ENCODE data around the gene ARHGAP11B.
"Not testable (repeated sequence)": the region's sequence is repeated elsewhere in the genome, so short reads cannot be mapped to it uniquely, and the experiment has no call there.

The ARHGAP11B gene

DNA sequence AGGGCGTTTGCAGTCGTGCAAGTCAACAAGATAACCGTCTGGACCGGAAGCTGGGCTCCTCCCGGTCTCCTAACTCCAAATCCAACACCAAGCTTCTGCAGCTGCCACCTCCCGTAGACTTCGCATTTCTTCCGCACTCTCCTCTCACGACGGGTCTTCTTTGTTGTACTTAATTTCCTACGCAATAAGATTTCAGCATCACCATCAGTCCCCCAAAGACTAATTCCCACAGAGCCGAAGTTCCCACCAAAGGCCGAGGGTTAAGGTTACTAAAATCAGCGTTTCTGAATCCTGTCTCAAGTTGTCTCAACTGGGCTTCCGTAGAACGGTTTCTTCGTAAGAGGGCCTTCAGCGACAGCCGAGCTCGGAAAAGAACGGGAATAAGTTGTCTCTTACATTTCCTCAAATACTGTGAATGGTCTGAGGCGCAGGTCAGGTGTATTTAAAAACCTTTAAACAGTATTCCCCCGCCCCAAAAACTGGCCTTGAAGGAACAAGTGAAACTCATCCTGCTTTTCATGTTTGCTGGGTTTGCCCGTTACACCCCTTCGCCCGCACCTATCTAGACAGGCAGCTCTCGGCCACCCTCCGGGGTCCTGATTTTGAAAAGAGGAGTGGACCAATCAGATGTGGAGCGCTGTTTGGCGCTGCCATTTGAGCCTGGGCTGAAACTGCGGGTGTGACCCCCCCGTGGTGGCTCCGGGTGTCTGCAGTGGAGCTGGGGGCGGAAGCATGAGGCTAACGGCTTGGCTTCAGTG, at the start of gene ARHGAP11B:
Gene ARHGAP11B (plus strand): TSS at position 693 of the 758 bp plus-strand sequence.
- H3K4me3 ChIP-seq (replicated peaks; ENCODE audit: low read depth, low read length), result peak within 1 kb of the TSS; percentile 65
- DNase-seq (ENCODE audit: low read depth), result peak; percentile 97

- H3K4me3 ChIP-seq (replicated peaks; ENCODE audit: low read depth, low read length); DNase-seq (ENCODE audit: low read depth): not testable (repeated sequence)
Observed at GRCh38 chr15:30579394-30579970, 46.4 kb upstream of the ARHGAP11B start.

GRCh38 chr15:30580716-30581115, 45.2 kb upstream of the ARHGAP11B start:
- not testable (repeated sequence) for DNase-seq (ENCODE audit: low read depth); H3K4me3 ChIP-seq (replicated peaks; ENCODE audit: low read depth, low read length)

DNA sequence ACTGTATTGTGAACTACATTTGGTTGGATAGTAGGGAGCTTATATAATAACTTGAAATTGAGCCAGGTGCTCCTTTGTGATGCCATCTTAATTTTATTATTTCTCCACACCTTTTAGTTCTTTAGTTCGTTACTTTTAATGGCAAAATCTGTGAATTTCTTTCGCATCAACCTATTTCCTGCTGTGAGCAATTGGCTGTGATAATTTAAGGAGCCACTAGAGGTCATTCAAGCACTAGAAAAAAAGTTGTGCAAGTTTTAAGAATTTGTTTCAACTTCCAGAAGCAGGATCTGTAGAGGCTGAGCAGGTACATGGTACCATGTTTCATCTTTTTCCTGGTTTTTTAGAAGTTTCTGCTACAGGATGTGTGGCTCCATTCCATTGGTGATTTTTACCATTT, 27.0 kb upstream of the ARHGAP11B start:
- DNase-seq (ENCODE audit: low read depth); H3K4me3 ChIP-seq (replicated peaks; ENCODE audit: low read depth, low read length): not testable (repeated sequence)

DNA sequence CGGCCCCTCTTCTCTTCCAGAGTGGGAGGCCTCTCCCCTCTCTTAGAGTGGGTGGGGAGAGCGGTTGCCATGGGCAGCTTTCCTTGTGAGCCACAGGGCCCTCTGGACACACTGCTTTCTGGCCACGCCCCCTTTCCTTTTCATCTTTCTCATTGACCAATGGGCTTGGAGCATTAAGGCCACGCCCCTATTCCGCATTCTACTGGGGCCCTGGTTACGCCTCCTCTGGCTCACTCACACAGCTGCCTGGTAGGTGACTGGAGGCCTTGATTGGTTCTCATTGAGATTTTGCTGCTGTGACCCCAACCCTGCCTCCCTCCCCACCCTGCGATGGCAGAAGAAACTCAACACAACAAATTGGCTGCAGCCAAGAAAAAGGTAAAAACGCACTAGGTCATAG, 22.1 kb upstream of the ARHGAP11B start, which contains the start of gene GOLGA8H:
Gene GOLGA8H (plus strand): TSS at position 233 of the 400 bp plus-strand sequence. CDS start 98 bp downstream, at position 331.
- DNase-seq (ENCODE audit: low read depth); H3K4me3 ChIP-seq (replicated peaks; ENCODE audit: low read depth, low read length): not testable (repeated sequence)

GRCh38 chr15:30612271-30612670, 13.7 kb upstream of the ARHGAP11B start:
- not testable (repeated sequence) for DNase-seq (ENCODE audit: low read depth); H3K4me3 ChIP-seq (replicated peaks; ENCODE audit: low read depth, low read length)

DNA sequence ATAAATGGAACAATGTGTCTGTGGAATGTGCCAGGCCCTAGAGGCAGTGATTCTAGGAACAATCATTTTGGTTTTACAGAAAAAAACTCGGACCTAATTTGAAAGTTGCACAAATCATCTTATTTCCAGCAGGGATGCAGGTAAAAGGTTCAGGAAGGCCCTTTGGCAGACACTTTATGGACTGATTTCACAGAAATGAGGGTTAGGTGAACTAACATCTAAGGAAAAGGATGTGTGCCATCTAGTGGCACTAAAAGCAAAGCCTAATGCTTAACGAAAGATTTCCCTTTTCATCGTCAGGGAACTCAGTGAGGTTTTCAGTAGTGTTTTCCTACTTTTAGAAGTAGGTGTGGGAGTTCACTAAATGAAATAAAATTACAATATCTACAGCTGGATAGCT, 4.6 kb upstream of the ARHGAP11B start:
- H3K4me3 ChIP-seq (replicated peaks; ENCODE audit: low read depth, low read length), result not testable (repeated sequence)
- peak; percentile 14 for DNase-seq (ENCODE audit: low read depth)

GRCh38 chr15:30626194-30626565, 252 bp downstream of the ARHGAP11B start:
- DNase-seq (ENCODE audit: low read depth), result not testable (repeated sequence)
- H3K4me3 ChIP-seq (replicated peaks; ENCODE audit: low read depth, low read length), result peak overlapping the region; percentile 65

- not testable (repeated sequence) for DNase-seq (ENCODE audit: low read depth)
- H3K4me3 ChIP-seq (replicated peaks; ENCODE audit: low read depth, low read length), result peak overlapping the region; percentile 65
Observed at GRCh38 chr15:30626632-30627031, 704 bp downstream of the ARHGAP11B start.

DNA sequence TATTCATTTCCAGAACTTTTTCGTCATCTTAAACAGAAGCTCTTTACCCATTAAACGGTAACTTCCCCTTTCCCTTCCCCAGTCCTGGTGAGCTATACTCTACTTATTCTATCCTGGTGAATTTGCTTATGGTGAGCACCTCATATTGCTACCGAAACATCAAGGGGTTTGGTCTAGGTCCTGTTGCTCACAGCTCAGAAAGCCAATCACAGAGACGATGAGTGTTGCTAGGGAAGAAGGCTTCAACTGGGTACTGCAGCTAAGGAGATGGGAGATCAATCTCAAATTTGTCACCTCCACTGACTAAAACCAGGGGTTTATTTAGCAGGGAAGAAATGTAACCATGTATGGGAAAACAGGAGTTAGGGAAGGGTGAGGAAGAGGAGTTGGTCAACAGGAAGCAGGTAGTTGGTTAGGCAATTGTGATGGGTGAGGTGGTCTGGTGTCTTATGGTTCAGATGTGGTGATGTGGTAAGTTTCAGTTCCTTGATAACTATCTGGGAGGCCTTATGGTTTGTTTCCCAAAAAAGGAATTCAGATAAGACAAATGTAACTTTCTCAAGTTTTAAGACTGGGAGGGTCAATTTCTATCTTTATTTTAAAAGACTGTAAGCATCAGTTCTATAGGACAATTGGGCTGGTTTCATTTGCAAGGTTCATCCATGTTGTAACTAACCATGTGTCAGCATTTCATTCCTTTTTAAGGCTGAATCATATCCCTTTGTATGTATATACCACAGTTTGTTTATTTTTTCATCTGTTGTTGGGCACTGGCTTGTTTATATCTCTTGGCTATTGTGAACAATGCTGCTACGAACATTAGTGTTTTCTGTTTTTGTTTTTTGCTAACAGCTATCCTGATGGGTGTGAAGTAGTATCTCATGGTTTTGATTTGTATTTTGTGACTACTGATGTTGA, 24.3 kb downstream of the ARHGAP11B start:
- DNase-seq (ENCODE audit: low read depth), result peak; percentile 16
- H3K4me3 ChIP-seq (replicated peaks; ENCODE audit: low read depth, low read length), result no peak overlapping the region
- no peak for TF ChIP-seq CTCF (IDR thresholded peaks at IDR 0.05; ENCODE audit: low read length, missing control alignments)

DNA sequence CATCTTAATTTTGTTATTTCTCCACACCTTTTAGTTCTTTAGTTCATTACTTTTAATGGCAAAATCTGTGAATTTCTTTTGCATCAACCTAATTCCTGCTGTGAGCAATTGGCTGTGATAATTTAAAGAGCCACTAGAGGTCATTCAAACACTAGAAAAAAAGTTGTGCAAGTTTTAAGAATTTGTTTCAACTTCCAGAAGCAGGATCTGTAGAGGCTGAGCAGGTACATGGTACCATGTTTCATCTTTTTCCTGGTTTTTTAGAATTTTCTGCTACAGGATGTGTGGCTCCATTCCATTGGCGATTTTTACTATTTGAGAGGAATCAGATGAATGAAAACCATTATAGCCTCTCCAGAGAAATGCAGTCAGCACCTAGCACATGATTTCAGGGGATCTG, 35.2 kb downstream of the ARHGAP11B start:
- not testable (repeated sequence) for H3K4me3 ChIP-seq (replicated peaks; ENCODE audit: low read depth, low read length)
- TF ChIP-seq CTCF (IDR thresholded peaks at IDR 0.05; ENCODE audit: low read length, missing control alignments), result peak; percentile 41
- DNase-seq (ENCODE audit: low read depth), result peak; percentile 44

DNA sequence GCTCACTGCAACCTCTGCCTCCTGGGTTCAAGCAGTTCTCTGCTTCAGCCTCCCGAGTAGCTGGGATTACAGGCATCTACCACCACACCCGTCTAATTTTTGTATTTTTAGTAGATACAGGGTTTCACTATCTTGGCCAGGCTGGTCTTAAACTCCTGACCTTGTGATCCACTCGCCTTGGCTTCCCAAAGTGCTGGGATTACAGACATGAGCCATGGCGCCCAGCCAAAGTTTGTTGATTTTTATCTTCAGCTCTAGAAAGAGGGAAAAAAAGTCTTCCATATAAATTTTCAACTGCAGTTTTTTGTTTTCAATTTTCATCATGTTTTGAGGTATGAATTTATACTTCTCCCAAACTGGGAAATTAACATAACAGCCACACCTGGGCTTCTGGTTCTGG, 43.7 kb downstream of the ARHGAP11B start:
- H3K4me3 ChIP-seq (replicated peaks; ENCODE audit: low read depth, low read length); DNase-seq (ENCODE audit: low read depth): not testable (repeated sequence)

Measured in fibroblast of pulmonary artery (primary cell).